Inflammatory macrophage treated with lipopolysaccharide for 1 hour (primary cell): ENCODE measurements around the gene BRICD5.

Experiments used
- DNase-seq, 2 donors: peaks; one replicate each; pipeline ENCODE4 v3.0.0-alpha.2; 2020 to 2022

Gene BRICD5

DNA sequence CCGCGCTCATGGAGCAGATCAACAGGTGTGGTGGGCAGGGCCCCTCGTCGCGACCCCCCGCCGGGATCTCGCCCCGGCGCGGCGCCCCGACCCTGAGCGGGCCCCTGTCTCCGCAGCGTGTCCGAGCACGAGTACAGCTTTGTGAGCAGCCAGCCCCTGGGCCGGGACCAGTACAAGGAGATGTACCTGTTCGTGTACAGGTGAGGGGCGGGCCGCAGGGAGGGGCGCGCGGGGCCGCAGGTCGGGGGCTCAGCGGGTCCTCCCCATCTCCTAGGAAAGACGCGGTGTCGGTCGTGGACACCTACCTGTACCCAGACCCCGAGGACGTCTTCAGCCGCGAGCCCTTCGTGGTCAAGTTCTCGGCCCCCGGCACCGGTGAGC lies 26.4 kb upstream of the BRICD5 start:
- DNase-seq: no peak

DNA sequence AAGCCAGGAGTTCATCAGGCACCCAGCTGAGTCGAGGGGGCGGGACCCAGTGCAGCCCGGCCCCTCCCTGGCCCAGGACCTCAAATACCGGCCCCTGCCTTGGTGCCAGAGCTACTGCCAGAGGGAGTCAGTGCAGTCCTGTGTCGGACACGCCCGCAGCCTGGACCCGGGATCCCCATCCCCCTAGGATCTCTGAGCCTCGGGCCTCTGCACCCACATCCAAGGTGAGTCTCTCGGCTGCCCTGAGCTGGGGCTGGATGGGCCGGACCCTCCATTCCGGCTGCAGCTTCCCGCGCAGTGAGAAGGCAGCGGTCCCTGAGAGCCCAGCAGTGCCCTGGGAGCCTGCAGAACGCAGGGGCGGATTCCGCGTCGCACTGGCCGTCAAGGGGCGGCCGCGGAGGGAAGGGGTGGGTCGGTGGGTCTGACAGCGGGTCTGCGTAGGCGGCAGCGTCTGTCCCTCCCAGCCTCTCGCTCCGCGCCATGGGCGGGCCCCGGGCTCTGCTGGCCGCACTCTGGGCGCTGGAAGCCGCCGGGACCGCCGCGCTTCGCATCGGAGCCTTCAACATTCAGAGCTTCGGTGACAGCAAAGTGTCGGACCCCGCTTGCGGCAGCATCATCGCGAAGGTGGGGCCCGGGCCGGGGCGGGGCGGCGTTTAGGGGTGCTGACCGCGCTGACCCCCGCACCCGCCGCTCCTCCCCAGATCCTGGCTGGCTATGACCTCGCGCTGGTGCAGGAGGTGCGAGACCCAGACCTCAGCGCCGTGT lies 25.9 kb upstream of the BRICD5 start, which contains the start of gene DNASE1L2:
Gene DNASE1L2 (plus strand): TSS at position 108 of the 765 bp plus-strand sequence. CDS start 373 bp downstream, at position 481.
- DNase-seq: no peak

DNA sequence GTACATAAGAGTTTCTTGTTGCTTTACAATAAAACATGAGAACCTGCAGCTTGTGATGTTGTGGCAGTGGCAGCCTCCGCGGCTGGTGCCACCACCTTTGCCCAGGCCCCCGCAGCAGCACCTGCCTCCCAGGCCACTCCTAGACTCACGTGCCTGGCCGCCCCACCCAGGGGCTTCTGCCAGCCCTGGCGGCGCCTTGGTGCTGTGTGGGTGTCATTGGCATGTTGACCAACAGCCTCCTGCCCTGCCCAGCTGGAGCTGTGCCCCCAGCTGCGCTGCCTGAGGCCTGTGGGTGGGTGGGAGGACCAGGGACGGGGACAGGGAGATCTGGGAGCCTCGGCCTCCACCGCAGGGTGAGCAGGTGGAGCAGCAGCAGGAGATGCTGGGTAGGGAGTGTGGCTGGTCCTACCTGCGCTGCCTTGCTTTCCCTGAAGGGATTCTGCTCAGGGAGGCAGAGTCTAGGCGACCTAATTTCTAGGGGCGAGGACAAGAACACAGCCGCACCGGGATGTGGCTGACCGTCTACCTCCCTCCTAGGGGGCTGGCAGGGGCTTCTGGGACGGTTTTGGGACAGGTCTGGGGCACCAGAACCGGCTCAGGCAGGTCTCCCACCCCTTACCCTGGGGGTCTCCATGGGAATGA lies 25.2 kb upstream of the BRICD5 start:
- no peak for DNase-seq

DNA sequence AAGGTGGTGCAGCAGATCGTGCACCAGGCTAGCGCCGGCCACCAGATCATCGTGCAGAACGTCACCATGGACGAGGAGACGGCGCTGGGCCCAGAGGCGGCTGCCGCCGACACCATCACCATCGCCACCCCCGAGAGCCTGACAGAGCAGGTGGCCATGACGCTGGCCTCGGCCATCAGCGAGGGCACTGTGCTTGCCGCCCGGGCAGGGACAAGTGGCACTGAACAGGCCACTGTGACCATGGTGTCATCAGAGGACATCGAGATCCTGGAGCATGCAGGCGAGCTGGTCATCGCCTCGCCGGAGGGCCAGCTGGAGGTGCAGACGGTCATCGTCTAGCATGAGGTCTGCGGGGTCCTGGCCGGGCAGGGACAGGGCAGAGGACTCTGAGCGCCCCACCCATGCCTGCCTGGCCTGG lies 24.6 kb upstream of the BRICD5 start:
- DNase-seq: no peak

DNA sequence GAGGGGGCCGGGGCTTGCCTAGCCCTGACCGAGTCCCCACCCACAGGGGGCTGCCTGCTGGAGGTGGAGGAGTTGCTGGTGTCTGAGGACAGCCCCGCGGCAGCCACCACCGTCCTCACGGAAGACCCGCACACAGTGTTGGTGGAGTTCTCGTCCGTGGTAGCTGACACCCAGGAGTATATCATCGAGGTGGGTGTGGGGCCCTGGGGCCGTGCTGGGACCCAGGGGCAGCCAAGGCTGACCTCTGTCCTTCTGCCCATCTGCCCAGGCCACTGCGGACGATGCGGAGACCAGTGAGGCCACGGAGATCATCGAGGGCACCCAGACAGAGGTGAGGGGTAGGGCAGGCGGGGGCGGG lies 24.1 kb upstream of the BRICD5 start:
- no peak for DNase-seq

DNA sequence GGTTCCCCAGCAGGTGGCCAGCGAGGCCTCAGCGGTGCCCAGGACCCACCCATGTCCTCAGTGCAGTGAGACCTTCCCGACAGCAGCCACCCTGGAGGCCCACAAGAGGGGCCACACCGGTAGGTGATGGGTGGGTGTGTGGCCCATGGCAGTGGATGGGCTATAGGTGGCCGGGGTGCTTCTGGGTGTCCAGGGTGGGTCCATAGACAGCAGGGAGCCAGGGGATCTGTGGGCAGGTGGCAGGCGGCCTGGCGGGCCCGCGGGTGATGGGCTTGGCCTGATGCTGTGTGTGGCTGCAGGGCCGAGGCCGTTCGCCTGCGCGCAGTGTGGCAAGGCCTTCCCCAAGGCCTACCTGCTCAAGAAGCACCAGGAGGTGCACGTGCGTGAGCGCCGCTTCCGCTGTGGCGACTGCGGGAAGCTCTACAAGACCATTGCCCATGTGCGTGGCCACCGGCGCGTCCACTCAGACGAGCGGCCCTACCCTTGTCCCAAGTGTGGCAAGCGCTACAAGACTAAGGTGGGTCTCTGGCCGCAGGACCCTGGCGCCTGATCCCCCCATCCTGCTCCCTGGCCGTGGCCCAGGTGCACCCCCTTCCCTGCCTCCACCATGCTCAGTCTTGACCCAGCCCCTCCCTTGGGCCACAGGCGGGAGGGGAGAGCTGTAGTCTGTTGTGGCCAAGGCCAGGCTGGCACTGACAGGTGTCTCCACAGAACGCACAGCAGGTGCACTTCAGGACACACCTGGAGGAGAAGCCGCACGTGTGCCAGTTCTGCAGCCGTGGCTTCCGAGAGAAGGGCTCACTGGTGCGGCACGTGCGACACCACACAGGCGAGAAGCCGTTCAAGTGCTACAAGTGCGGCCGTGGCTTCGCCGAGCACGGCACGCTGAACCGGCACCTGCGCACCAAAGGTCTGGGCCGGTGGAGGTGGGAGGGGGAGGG lies 23.5 kb upstream of the BRICD5 start:
- DNase-seq: no peak

DNA sequence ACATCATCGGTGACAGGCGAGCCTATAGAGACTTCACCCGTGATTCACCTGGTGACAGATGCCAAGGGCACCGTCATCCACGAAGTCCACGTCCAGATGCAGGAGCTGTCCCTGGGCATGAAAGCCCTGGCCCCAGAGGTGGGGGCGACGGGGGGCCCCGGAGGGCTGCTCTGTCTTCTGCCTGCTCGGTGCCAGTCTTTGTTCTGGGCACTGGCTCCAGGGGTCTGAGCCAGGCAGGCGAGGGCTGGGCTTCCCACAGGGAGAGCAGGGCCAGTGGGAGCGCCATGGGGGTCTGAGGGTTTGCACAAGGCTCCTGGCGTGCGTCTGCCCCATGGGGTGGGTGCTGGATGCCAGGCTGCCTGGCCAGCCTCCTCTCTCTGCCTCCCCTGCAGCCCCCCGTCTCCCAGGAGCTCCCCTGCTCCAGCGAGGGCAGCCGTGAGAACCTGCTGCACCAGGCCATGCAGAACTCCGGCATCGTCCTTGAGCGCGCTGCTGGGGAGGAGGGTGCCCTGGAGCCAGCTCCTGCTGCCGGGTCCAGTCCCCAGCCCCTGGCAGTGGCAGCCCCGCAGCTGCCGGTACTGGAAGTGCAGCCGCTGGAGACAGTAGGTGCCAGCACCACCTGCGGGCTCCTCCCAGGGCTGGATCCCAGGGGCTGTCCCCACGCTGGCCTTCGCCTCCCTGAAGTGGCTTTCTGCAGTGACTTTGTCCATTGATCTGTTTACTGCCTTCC lies 22.5 kb upstream of the BRICD5 start:
- DNase-seq: no peak

DNA sequence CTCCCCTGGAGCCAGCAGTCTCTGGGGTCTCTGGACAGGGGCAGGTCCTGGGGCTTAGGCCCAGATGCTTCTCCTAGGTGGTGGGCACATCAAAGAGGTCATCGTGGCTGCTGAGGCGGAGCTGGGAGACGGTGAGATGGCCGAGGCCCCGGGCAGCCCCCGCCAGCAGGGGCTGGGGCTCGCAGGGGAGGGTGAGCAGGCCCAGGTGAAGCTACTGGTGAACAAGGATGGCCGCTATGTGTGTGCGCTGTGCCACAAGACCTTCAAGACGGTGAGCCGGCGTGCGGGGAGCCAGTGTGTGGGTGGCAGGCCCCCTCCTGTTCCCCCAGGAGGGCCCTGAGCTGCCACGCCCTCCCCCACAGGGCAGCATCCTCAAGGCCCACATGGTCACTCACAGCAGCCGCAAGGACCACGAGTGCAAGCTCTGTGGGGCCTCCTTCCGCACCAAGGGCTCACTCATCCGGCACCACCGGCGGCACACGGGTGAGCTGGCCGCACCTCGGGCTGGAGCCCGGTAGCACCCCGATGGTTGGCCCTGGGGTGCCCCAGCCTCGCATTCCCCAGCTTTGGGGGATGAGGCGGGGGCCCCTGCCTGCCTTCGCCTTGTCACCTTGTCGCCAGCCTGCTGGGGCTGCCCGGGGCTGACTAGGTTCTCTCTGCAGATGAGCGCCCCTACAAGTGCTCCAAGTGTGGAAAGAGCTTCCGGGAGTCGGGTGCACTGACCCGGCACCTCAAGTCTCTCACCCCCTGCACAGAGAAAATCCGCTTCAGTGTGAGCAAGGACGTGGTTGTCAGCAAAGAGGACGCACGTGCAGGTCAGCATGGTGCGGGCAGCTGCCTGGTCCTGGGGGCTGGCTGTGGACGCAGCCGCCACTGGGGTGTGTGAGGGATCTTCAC lies 21.7 kb upstream of the BRICD5 start:
- DNase-seq: no peak

DNA sequence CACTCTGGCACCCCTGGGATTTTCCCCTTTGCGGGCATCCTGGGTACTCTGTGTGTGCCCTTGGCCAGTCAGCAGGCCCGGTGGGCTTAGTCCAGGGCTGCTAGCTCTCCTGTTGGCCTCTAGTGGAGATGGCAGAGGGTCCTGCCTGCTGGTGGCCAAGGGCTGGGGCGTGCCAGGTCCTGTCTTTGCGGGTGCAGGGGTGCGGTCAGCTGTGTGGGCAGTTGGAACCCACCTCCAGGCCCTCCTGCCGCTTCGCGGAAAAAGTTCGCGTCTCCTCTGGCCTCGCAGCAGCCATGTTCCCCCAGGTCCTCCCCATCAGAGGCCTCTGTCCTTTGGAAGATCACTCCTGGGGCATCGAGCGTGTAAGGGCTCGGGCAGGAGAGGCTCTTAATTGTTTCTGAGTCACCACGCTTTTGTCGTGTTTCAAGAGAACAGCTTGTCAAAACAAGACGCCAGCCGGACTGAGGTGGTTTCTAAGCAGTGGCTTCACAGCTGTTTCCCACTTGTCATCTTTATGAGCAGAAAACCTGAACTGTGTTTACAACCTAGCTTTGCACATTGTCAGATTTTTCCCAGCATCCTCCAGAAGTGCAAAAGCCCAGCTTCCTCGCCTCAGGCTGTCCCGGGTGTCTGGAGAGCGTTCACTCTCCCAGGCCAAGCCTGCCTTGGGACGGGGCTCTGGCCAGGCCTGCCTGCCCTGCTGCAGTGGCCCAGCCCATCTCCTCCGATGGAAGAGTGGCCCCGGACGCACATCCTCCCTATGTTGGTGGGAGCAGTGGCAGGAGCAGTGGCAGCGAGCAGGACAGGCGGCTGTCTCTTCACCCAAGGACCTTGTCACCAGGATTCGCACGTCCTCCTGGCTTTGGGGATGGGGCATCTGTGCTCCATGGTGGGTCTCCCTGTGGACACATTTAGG lies 20.6 kb upstream of the BRICD5 start:
- DNase-seq: no peak

DNA sequence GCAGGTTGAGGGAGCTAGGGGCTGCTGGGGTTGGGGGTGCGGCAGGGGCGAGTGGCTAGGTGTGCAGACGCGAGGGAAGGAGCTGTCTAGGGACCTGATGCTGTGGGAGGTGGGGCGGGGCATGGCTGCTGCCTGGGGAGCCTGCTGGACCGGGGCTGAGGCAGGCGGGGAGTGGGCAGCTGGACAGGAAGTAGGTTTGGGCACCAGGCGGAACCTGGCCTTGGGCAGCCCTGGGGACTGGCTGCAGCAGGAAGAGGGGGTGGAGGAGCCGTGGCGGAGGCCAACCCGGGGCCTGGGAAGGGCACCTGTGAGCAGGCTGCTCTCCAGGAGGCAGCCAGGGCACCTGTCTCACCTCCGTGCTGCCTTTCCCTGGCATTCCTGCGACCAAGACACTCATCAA lies 19.7 kb upstream of the BRICD5 start:
- no peak for DNase-seq

DNA sequence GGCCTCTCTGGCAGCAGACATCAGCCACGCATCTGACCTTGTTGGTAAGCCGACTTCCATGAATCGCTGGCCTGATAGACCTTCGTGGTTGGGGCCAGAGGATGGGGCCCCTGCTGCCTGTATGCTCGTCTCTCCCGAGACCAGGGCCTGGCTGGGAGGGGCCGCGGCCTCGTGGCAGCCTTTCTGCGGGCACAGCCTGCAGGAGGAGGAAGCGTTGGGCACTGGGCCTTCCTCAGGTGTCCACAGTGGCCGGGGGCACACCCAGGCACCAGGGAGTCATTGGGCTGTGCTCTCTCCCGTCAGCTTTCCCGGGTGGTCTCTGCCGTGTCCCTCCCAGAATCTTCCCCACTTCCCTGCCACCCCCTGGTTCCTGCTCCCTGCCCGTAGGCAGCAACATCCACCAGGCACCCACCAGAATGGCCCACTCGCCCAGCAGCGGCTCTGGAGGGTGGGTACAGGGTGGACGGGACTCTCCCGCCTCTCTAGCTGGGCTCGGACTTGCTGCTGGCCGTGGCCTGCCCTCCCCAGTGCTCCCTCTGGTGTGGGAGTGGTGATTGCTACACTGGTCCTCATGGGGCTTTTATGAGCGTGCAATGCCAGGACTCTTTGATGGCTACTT lies 19.1 kb upstream of the BRICD5 start:
- no peak for DNase-seq

DNA sequence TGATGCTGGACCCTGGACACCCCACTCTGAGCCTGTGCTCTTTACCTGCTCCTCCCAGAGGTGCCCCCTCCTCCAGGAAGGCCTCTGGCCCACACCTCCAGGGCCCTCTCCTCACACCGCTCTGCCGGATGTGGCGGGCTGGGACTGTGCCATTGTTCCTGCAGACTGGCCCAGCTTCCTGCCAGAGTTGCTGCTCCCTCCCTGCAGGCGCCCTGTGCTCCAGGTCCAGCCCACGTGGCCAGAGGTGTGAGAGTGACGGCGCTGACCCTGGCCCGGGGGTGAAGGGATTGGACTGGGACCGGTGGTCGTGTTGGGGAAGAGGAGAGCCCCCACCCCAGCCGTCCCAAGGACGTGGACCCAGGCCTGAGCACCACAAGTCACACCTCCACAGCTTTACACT lies 18.4 kb upstream of the BRICD5 start:
- DNase-seq: no peak

DNA sequence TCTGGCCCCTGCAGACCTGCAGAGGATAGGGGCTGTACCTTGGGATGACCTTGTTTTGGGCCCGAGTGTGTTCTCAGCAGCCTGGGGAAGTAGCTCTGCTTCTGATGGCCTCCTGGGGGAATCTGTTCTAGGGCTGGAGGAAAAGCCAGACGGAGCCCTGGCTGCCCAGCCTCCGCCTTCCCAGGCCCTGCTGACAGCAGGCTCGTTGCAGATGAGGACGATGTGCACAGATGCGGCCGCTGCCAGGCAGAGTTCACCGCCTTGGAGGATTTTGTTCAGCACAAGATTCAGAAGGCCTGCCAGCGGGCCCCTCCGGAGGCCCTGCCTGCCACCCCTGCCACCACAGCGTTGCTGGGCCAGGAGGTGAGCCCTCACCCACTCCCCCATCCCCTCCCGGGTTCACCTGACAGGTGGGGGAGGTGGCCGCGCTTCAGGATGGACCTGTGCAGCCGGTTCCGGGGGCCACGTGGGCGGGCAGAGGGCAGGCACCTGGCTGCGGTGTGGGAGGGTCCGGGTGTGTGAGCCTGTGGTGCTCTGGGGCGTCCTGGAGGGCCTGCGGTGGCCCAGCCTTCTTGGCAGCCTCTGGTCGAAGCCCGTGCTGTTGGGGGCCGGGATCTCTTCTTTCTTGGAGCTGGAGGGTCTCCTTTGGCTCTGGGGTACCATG lies 17.6 kb upstream of the BRICD5 start:
- no peak for DNase-seq

DNA sequence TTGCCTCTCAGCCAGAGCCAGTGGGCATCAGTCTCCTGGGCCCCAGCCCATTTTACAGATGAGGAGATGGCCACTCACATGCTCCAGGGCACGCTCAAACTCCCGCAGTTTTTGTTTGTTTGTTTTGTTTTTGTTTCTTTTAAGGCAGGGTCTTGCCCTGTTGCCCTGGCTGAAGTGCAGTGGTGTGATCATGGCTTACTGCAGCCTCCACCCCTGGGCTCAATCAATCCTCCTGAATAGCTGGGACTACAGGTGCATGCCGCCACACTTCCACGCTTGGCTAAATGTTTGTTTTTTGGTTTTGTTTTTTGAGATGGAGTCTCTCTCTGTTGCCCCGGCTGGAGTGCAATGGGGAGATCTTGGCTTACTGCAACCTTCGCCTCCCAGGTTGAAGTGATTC lies 16.3 kb upstream of the BRICD5 start:
- DNase-seq: no peak

DNA sequence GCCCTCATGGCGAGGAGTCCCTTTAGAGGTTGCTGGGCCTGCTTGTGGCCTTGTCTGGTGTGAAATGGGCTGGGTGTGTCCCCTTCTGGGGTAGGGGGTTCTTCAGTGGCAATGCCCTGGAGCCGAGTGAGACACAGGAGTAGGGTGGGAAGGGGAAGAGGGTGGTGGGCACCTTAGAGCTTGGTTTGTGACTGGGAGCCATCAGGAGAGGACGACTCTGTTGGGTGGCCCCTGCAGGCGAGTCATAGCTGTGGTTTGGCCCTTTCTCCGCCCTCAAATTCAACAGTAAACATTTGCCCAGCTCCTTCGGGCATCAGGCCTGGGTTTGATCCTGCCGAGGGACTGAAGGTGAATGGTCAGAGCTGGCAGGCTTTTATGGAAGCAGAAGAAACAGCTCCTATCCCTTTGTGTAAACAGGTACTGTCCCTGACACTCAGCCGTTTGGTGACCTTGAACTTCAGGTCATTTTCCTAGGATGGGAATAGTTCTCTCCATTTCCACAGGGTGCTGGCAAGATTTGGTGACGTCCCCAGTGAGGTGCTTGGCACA lies 15.7 kb upstream of the BRICD5 start:
- no peak for DNase-seq

DNA sequence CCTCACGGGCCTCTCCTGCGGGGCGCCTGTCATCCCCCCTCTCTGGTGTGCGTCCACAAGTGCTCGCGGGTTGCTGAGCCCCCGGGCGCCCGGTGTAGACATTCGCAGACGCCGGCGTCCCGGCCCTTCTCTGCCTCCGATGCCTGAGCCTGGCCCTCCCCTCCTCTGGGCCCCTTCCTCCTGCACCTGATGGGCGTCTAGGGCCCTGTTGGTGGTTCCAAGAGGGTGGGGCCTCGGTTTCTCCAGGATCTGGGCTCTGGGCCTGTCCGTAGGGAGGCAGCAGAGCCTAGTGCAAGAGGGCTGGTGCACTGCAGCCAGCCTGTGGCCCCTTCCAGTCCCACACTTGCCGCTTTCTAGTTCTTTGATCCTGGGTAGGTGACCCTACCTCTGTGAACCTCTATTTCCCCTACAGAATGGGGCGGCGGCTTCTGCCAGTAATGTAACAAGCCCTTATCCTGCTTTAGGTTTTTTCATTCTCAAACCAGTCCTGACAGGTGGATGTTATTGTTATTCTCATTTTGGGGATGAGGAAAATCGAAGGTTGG lies 13.4 kb upstream of the BRICD5 start:
- peak; percentile 24 to 52 for DNase-seq

DNA sequence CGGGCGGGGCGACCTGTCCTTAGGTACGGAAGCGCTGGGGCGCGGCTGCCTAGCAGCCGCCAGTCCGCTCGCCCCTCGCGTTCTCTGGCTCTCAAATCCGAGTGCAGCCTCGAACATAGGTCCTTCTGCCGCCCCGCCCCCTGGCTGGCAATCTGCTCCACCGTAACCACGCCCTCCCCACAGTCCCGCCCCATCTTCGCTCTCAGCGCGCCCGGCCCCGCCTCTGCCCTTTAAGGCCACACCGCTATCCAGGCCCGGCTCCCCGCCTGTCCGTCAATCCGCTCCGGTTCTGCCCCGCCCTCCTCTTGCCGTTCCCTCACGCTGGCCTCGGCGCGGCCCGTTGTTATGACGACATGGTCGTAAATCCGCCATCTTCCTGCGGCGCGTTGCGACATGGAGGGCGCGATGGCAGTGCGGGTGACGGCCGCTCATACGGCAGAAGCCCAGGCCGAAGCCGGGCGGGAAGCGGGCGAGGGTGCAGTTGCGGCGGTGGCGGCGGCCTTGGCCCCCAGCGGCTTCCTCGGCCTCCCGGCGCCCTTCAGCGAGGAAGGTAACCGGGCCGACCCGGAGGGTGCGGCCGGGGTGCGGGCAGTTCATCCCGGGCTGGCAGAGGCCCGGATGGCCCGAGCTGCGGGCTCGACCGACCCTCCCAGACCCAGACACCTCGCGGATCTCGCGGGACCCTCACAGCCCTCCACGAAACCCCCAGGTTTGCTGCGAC lies 12.7 kb upstream of the BRICD5 start, which contains the start of gene E4F1:
Gene E4F1 (plus strand): TSS at position 371 of the 721 bp plus-strand sequence. CDS start 23 bp downstream, at position 394.
- peak; percentile 99 for DNase-seq

DNA sequence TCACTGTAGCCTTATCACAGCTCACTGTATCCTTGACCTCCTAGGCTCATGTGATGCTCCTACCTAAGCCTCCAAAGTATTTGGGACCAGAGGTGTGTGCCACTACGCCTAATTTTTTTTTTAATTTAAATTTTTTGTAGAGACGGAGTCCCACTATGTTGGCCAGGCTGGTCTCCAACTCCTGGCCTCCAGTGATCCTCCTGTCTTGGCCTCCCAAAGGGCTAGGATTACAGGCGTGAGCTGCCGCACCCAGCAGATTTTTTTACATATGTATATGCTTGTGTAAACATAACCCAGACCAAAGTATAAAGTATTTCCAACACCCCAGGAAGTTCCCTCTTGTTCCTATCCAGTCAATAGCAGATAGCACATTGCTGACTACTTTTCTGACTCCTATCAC lies 5.7 kb upstream of the BRICD5 start:
- DNase-seq: no peak
